Activated CD8-positive, alpha-beta T cell treated with anti-CD3 and anti-CD28 coated beads, Interleukin-2, amount 10 ng/mL, durations not matched to agents 7 days and 5 days (primary cell): ENCODE results near the gene EPS15. TPM values are rescaled to one million over a fixed set of nuclear protein-coding genes. Genes with fewer than 3 reads are reported as not detected.
"Not testable (repeated sequence)": the region's sequence is repeated elsewhere in the genome, so short reads cannot be mapped to it uniquely, and the experiment has no call there.

ENCODE experiments used
- ATAC-seq: fragments of 150-1000 bp; cut with Tn5 transposase; one replicate; pipeline ENCODE4 v1.10.0; 2021; ENCODE audit warnings: moderate library complexity
- CTCF ChIA-PET: fragments of 350-600 bp; sonication (Branson Sonifier 250); formaldehyde crosslinking; loops from one replicate; lab custom pipeline; 2021; ENCODE audit warnings: antibody characterized with exemption; lab: Charles Lee
- POLR2A ChIA-PET: fragments of 350-600 bp; sonication (Branson Sonifier 250); formaldehyde crosslinking; loops from one replicate; lab custom pipeline; 2021; ENCODE audit warnings: antibody characterized with exemption; lab: Charles Lee
- DNase-seq: peaks from one replicate; pipeline ENCODE4 v3.0.0-alpha.2; 2020
- H3K27ac Mint-ChIP-seq: one replicate; pipeline ENCODE4 v1.8.0; 2021; ENCODE audit warnings: mild to moderate bottlenecking, mixed read lengths
- H3K27me3 Mint-ChIP-seq: one replicate; pipeline ENCODE4 v1.8.0; 2021; ENCODE audit warnings: low read depth, mixed read lengths
- H3K36me3 Mint-ChIP-seq: one replicate; pipeline ENCODE4 v1.8.0; 2021; ENCODE audit warnings: low read depth, mixed read lengths
- H3K4me1 Mint-ChIP-seq: one replicate; pipeline ENCODE4 v1.8.0; 2021; ENCODE audit warnings: low read depth, mixed read lengths
- H3K4me3 Mint-ChIP-seq: one replicate; pipeline ENCODE4 v1.8.0; 2021; ENCODE audit warnings: mild to moderate bottlenecking, mixed read lengths
- H3K9me3 Mint-ChIP-seq: one replicate; pipeline ENCODE4 v1.8.0; 2022; ENCODE audit warnings: mixed read lengths; ENCODE audit not compliant: insufficient read depth
- total RNA-seq, 2 experiments: library from RNA; stranded (reverse); gene quantifications; one replicate each; pipeline ENCODE4 v1.2.3, GENCODE V29; 2021

Gene EPS15
- total RNA-seq, 2 experiments from 2014 or later: 57.2 to 58.4 TPM

GRCh38 chr1:51512120-51512519 lies 6.9 kb downstream of the EPS15 start:
- DNase-seq: no peak
- Mint-ChIP-seq H3K27ac (no peak overlapping the region), H3K36me3 (peaks cover 4% of the 10 kb centered on the region), H3K9me3 (no peaks in the 10 kb centered on the region), H3K27me3 (no peaks in the 10 kb centered on the region), H3K4me3 (no peak overlapping the region), H3K4me1 (peaks cover 49% of the 10 kb centered on the region)
- ChIA-PET CTCF (no interaction called here), POLR2A (no interaction called here)
- ATAC-seq: no peak

GRCh38 chr1:51509773-51510172 lies 9.3 kb downstream of the EPS15 start:
- POLR2A ChIA-PET: no interaction called here
- peaks cover 13% of the 10 kb centered on the region for H3K36me3 Mint-ChIP-seq
- CTCF ChIA-PET: interaction anchor here (0.8 to 0.9 kb wide), 2 partner anchors 12 to 259 kb away, joined by 3 read pairs; no protein-coding TSS in a partner anchor
- ATAC-seq (no peak), DNase-seq (no peak)
- peaks cover 37% of the 10 kb centered on the region for H3K4me1 Mint-ChIP-seq
- no peak overlapping the region for H3K4me3 Mint-ChIP-seq
- H3K27me3 Mint-ChIP-seq: no peaks in the 10 kb centered on the region
- H3K9me3 Mint-ChIP-seq: no peaks in the 10 kb centered on the region
- no peak overlapping the region for H3K27ac Mint-ChIP-seq

DNA sequence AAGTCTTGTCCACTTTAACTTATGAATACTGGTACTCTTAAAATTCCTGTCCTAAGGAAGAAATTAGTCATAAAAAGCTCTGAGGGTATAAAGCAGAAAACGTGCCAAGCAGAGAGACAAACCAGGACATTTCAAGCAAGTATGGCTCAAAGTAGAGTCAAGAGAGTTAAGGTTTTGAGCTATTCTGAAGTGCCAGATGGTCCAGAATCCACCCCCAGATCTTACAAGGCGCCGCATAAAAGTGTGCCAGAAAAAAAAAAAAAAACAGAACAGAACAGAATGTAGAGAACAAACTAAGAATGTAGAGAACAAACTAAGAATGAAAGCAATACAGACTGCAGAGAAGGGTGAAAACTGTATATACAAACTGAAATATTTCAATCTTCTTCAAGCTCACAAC lies 12.5 kb downstream of the EPS15 start:
- Mint-ChIP-seq H3K27ac (no peak overlapping the region), H3K4me1 (peaks cover 16% of the 10 kb centered on the region), H3K27me3 (no peaks in the 10 kb centered on the region), H3K9me3 (no peaks in the 10 kb centered on the region), H3K36me3 (peaks cover 32% of the 10 kb centered on the region), H3K4me3 (no peak overlapping the region)
- ChIA-PET POLR2A (no interaction called here), CTCF (interaction anchor here (1.2 kb wide), 3 partner anchors 9 to 262 kb away, joined by 3 to 4 read pairs (median 3); no protein-coding TSS in a partner anchor)
- DNase-seq: no peak
- no peak for ATAC-seq

- Mint-ChIP-seq H3K27me3 (no peaks in the 10 kb centered on the region), H3K36me3 (peaks cover 41% of the 10 kb centered on the region), H3K9me3 (no peaks in the 10 kb centered on the region), H3K4me3 (no peak overlapping the region), H3K4me1 (peaks cover 16% of the 10 kb centered on the region), H3K27ac (no peak overlapping the region)
- ChIA-PET POLR2A (interaction anchor here (0.8 kb wide), 1 partner anchor 20 kb away, joined by 3 read pairs; no protein-coding TSS in a partner anchor), CTCF (interaction anchor here (1.2 kb wide), 2 partner anchors 8 to 264 kb away, joined by 3 to 4 read pairs; no protein-coding TSS in a partner anchor)
- DNase-seq: no peak
- ATAC-seq: peak; percentile 42
These were observed 14.1 kb downstream of the EPS15 start for GRCh38 chr1:51504806-51505525.

DNA sequence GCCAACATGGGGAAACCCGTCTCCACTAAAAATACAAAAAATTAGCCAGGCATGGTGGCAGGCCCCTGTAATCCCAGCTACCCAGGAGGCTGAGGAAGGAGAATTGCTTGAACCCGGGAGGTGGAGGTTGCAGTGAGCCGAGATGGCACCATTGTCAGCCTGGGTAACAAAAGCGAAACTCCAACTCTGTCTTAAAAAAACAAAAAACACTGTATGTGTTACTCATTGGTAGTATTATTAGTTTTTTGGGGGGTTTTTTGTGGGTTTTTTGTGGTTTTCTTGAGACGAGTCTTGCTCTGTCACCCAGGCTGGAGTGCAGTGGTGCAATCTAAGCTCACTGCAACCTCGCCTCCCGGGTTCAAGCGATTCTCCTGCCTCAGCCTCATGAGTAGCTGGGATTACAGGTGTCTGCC lies 17.8 kb downstream of the EPS15 start:
- H3K27me3 Mint-ChIP-seq, DNase-seq, H3K4me3 Mint-ChIP-seq, H3K9me3 Mint-ChIP-seq, H3K27ac Mint-ChIP-seq, POLR2A ChIA-PET, CTCF ChIA-PET, H3K4me1 Mint-ChIP-seq: not testable (repeated sequence)
- ATAC-seq: peak; percentile 23
- peaks cover 50% of the 10 kb centered on the region for H3K36me3 Mint-ChIP-seq

- H3K27ac Mint-ChIP-seq: no peak overlapping the region
- DNase-seq (no peak), ATAC-seq (no peak)
- H3K36me3 Mint-ChIP-seq: peaks cover 44% of the 10 kb centered on the region
- H3K4me3 Mint-ChIP-seq: no peak overlapping the region
- peaks cover 6% of the 10 kb centered on the region for H3K4me1 Mint-ChIP-seq
- no peaks in the 10 kb centered on the region for H3K27me3 Mint-ChIP-seq
- ChIA-PET CTCF (no interaction called here), POLR2A (no interaction called here)
- H3K9me3 Mint-ChIP-seq: no peaks in the 10 kb centered on the region
These were observed 19.4 kb downstream of the EPS15 start for GRCh38 chr1:51499694-51500093.

DNA sequence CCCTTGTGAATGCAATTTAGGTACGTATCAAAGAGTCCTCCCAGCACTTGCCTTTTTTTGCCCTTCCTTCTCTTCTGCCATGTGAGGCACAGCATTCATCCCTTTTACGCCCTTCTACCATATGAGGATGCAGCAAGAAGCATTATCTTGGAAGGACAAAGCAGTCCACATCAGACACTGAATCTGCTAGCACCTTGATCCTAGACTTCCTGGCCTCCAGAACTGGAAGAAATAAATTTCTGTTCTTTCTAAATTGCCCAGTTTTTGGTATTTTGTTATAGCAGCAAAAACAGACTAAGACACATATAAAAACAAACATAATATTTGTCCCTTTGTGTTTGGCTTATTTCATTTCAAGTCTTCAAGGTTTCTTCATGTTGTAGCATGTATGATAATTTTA lies 20.1 kb downstream of the EPS15 start:
- Mint-ChIP-seq H3K27ac (no peak overlapping the region), H3K36me3 (peaks cover 42% of the 10 kb centered on the region), H3K9me3 (no peaks in the 10 kb centered on the region), H3K27me3 (no peaks in the 10 kb centered on the region), H3K4me3 (no peak overlapping the region), H3K4me1 (peaks cover 10% of the 10 kb centered on the region)
- ChIA-PET POLR2A (no interaction called here), CTCF (no interaction called here)
- DNase-seq (no peak), ATAC-seq (no peak)

GRCh38 chr1:51497340-51497739 lies 21.7 kb downstream of the EPS15 start:
- Mint-ChIP-seq H3K27ac (no peak overlapping the region), H3K36me3 (peaks cover 32% of the 10 kb centered on the region), H3K27me3 (no peaks in the 10 kb centered on the region), H3K4me1 (peaks cover 16% of the 10 kb centered on the region), H3K9me3 (no peaks in the 10 kb centered on the region), H3K4me3 (no peak overlapping the region)
- DNase-seq: no peak
- no peak for ATAC-seq
- ChIA-PET CTCF (interaction anchor here (0.9 to 1.1 kb wide), 2 partner anchors 9 to 12 kb away, joined by 3 to 4 read pairs; no protein-coding TSS in a partner anchor), POLR2A (no interaction called here)

GRCh38 chr1:51494138-51494830 lies 24.8 kb downstream of the EPS15 start:
- Mint-ChIP-seq H3K9me3 (no peaks in the 10 kb centered on the region), H3K27ac (no peak overlapping the region), H3K4me3 (no peak overlapping the region), H3K36me3 (peaks cover 16% of the 10 kb centered on the region), H3K4me1 (peaks cover 27% of the 10 kb centered on the region), H3K27me3 (no peaks in the 10 kb centered on the region)
- ChIA-PET POLR2A (no interaction called here), CTCF (no interaction called here)
- DNase-seq (no peak), ATAC-seq (no peak)

GRCh38 chr1:51491166-51491981 lies 27.7 kb downstream of the EPS15 start:
- ChIA-PET CTCF (no interaction called here), POLR2A (no interaction called here)
- Mint-ChIP-seq H3K9me3 (no peaks in the 10 kb centered on the region), H3K4me3 (no peak overlapping the region), H3K27ac (no peak overlapping the region), H3K27me3 (no peaks in the 10 kb centered on the region), H3K4me1 (peaks cover 27% of the 10 kb centered on the region), H3K36me3 (peaks cover 11% of the 10 kb centered on the region)
- DNase-seq: no peak
- no peak for ATAC-seq

GRCh38 chr1:51489472-51489871 lies 29.6 kb downstream of the EPS15 start:
- no peak overlapping the region for H3K27ac Mint-ChIP-seq
- no peak for DNase-seq
- H3K4me3 Mint-ChIP-seq: no peak overlapping the region
- ChIA-PET POLR2A (no interaction called here), CTCF (interaction anchor here (1.1 kb wide), 1 partner anchor 46 kb away, joined by 5 read pairs; no protein-coding TSS in a partner anchor)
- no peaks in the 10 kb centered on the region for H3K9me3 Mint-ChIP-seq
- peaks cover 27% of the 10 kb centered on the region for H3K4me1 Mint-ChIP-seq
- H3K36me3 Mint-ChIP-seq: peaks cover 11% of the 10 kb centered on the region
- ATAC-seq: no peak
- no peaks in the 10 kb centered on the region for H3K27me3 Mint-ChIP-seq
